ENCODE measurements around the gene BCR.

The BCR gene

GRCh38 chr22:23245799-23246136 lies 65.5 kb downstream of the BCR start:
- DNase-seq (ENCODE audit: low read depth) = no peak

GRCh38 chr22:23246982-23247766 lies 66.9 kb downstream of the BCR start:
- no peak for DNase-seq (ENCODE audit: low read depth)

DNA sequence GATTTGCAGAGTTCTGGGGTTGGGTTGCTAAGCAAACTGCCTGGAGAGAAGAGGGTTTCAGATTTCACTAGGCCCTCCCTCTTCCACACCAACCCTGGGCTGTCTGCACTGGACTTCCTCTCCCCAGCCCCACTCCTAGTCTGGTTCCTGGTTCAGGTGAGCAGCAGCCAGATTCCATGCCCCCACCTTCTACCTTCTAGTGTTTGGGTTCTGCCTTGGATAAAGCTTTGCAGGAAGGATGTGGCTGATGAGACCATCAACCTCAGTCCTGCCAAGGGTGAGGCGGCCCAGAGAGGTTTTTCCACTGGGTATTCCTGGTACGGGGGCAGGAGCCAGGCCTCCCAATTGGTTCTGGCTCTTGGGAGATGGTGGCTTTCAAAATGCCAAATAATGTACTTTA lies 68.3 kb downstream of the BCR start:
- DNase-seq (ENCODE audit: low read depth) = no peak

GRCh38 chr22:23250056-23250784 lies 69.9 kb downstream of the BCR start:
- DNase-seq (ENCODE audit: low read depth) = no peak

- no peak for DNase-seq (ENCODE audit: low read depth)
These were observed 70.6 kb downstream of the BCR start for GRCh38 chr22:23250785-23251363.

GRCh38 chr22:23251445-23252093 lies 71.3 kb downstream of the BCR start:
- no peak for DNase-seq (ENCODE audit: low read depth)

GRCh38 chr22:23253475-23254055 lies 73.3 kb downstream of the BCR start:
- no peak for DNase-seq (ENCODE audit: low read depth)

DNA sequence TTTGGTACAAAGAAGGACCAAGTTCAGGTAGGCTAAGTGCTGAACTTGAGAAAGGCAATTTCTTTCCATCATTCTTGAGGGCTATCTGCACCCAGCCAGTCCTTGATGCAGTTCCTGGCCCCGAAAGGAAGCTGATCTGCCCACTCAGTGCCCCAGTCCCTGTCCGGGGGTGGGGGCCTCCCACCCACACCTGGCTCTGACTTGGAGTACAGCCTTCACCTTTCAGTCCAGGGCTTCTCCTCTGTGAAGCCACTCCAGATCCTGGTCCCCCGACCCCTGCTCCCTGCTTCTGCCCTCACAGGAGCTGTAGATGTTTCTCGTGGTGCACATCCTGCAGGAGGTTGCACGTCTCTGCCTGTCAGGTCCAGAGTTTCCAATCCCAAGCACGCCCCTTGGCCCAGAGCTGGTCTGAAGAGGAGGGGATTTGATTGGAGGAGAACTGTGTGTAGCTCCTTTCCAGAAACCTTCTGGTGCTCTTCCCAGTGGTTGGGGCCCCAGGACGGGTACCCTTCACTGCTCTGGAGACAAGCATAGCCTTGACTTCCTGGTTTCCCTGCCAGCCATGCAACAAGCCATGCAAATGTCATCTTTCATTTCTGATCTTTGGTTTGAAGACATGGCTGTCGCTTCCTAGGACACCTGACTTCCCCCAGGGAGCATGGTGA lies 75.3 kb downstream of the BCR start:
- DNase-seq (ENCODE audit: low read depth) = no peak

DNA sequence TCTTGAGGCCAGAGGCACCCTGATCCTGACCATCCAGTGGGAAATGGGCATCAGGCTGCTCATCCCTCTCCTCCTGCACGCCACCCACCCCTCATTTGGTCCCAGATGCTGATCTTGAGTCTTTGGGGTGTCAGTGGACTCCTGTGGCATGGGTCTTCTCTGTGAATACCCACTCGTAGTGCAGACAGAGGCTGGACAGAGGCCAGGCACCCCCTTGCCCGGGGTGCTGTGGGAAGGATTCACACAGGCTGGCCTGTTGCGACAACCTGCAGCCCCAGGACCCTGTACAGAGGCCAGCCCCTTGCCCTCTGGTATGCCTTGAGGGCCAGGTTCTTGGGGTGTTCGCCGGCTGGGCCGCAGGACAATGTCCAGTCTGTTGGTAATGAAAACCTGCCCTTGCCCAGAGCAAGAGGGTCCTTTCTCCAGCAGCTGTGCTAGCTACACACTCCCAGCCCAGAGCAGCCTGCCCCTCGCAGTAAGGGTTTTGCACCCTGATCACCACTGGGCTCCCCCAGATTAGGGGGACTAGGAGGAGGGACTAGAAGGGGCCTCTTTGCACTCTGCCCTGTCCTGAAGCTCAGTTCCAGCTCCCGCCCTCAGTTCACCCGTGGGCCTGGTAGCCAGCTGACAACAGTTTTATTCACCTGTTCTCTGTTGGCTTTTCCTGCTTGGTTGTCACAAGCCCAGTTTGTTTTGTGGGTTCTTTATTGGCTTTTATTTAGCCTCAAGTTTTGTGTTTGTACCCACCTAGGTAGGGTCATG lies 76.0 kb downstream of the BCR start:
- DNase-seq (ENCODE audit: low read depth) = no peak

GRCh38 chr22:23256986-23257888 lies 76.9 kb downstream of the BCR start:
- DNase-seq (ENCODE audit: low read depth) = no peak

DNA sequence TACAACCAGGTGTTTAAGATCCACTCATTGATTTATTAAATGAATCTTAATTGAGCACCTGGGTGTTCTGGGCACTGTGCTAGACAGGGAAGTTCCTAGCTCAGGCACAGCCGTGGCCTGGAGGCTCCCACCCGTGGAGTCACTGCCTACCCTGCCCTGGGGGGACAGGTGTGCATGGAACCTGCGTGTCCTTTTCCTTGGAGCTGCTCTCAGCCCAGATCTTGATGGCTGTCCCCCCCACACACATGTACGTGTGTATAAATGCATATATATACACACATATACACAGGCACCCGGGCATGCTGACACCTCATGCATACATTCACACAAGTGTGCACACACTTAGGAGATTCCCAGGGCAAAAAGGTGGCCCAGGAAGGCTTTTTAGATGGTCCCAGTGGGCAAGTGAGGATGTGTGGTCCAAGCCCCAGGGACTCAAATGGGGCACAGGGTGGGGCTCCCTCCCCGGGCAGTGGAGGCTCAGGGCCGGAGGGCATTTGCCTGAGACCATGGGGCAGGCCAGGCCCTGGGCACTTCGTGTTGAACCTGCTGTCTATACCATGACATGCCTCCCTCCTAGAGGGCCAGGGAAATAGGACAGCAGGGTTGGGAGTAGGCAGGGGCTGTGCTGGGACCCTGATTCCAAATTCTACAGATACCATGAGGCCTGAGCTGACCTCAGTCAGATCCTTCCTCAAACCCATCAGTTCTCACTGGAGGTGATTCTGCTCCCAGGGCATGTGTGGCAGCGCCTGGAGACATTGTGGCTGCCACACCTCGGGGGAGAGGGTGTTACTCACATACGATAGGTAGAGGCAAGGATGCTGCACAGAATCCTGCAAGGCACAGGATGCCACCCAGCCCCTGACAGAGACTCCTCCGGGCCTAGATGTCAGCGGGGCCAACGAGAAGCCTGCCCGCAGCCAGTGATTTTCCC lies 77.8 kb downstream of the BCR start:
- no peak for DNase-seq (ENCODE audit: low read depth)

GRCh38 chr22:23258826-23259170 lies 78.5 kb downstream of the BCR start:
- no peak for DNase-seq (ENCODE audit: low read depth)

DNA sequence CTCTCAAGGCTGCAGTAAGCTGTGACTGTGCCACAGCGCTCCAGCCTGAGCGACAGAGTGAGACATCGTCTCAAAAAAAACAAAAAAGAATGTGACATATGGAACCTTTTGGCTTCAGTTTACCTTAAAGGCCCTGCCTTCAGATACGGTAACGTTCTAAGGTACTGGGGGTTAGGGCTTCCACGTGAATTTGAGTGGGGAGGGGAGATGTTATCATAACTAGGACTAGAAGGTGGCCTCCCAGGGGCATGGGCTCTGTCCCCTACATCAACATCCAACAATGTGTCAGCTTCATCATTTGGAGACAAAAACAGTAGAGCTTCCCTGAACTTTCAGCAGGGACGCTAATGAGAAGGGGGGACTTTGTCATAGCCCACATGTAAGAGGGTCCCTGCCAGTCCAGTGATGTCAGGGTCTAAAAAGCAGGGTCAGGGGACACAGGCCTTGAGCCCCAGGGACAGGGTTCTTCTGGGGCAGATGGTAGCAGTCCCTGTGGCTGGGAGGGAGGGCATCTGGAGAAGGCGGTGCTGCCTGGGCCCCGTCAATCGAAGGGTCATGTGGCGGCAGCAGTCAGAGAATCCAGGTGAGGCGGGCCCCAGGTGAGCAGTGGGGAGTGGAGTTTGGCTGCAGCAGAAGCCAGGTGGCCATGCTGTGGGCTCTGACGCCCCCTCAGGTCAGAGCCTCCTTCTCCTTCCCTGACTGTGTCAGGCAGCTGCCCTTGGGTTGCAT lies 79.8 kb downstream of the BCR start:
- no peak for DNase-seq (ENCODE audit: low read depth)

DNA sequence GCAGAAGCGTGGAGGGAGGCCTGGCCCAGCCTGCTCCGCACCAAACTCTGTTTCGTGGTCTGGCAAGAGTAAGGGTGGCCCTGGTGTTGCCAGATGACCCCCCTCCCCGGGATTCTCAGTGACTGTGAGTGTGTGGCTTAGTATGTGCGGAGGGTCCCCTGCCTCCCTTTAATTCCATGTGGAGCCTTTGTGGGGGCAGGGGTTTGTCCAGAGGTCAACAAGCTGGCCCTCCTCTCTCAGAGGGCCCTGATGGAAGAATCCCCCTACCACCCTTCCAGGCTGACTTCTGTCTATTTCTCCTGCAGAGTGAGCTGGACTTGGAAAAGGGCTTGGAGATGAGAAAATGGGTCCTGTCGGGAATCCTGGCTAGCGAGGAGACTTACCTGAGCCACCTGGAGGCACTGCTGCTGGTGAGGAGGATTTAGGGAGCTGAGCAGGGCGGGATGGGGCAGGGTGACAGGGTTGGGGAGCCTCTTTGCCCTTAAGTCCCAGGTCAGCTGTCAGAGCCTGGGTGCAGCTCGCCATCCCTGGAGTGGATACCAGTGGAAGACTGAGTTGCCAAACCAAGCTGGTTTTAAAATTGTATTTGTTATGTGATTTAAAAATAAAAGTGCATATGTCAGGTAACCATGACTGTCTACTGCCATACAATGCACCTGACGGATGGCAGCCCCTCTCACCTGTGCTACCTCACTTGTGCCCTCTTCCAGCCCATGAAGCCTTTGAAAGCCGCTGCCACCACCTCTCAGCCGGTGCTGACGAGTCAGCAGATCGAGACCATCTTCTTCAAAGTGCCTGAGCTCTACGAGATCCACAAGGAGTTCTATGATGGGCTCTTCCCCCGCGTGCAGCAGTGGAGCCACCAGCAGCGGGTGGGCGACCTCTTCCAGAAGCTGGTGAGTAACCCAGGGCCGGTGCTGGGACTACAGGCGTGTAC lies 80.6 kb downstream of the BCR start:
- DNase-seq (ENCODE audit: low read depth) = no peak

DNA sequence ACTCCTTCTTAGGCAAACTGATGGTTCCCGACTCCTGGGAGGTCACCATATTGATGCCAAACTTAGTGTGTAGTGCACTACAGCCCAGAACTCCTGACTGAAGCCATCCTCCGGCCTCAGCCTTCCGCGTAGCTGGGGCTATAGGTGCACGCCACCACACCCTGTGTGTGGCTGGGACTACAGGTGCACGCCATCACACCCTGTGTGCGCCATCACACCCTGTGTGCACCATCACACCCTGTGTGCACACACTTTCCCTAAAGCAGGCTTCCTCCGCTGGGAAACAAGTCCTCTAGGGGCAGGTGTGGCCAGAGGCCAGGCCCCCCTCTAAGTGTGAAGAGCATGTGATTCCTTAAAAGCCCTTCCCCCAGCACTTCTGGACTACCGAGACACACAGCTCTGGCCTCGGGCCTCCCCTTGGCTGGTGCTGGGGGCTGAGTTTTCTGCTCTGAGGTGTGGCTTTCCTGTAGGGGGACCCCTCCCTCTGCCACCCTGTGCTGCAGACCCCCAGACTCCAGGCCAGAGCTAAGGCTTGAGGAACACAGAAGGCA lies 81.7 kb downstream of the BCR start:
- no peak for DNase-seq (ENCODE audit: low read depth)

DNA sequence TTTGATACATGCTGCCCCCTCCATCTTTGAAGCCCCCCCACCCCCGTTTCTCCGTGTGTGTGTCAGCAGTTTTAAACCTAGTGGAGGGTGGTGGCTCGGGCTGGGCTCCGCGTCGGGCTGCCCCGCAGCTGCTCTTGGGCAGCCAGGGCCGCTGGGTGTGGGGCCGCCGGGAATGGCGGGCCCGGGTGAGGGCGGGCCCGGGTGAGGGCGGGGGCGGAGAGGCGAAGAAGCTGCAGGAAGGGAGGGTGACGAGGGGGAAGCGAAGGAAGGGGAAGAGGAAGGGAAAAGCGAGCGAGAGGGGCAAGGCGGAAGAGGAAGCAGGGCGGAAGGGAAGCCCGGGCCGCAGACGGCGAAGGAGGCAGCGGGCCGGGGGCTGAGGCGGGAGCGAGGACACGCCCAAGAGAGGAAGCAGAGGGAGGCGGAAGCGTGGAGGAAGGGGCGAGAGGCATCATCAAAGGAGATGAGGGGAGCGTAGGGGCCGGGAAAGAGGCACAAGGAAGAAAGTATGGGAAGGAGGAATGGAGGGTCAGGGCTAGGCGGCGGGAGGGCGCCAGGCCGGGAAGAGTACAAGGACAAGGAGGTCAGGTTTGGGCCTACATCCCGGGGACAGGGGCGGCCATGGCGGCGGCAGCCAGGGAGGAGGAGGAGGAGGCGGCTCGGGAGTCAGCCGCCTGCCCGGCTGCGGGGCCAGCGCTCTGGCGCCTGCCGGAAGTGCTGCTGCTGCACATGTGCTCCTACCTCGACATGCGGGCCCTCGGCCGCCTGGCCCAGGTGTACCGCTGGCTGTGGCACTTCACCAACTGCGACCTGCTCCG lies 82.4 kb downstream of the BCR start:
- DNase-seq (ENCODE audit: low read depth) = no peak
